ENCODE results near the gene SNED1. TPM values are rescaled to one million over a fixed set of nuclear protein-coding genes. Genes with fewer than 3 reads are reported as not detected.
A peak's percentile ranks its signal among the peaks of the same experiment; 100 is the strongest.

SNED1 gene

DNA sequence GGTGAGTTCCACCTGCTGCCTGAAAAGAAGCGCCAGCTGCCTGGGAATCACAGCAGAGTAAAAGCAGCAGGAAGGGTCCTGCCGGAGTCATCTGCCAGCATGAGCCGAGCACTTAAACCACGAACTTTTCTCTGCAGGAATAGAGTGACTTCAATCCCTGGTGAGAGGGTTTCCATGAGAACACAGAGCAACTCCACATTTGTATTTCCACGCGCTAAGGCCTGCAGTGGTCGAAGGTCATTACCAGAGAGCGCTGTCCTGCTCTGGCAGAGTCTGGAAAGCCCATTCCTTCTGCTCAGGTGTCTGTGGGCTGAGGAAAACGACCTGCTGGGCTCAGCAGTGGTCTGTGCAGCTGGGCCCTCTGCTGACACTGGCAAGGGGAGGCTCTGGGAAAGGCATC, 144.2 kb downstream of the SNED1 start:
- no peak overlapping the region for H2BK15ac ChIP-seq (ENCODE audit: low read length)
- H3K4ac ChIP-seq (ENCODE audit: low read length) = no peak overlapping the region
- peak overlapping the region in 1 of 2 donors; percentile 46 for H3K4me3 ChIP-seq (ENCODE audit: low read length in 2 of 2)
- no peaks in the 10 kb centered on the region for H3K4me1 ChIP-seq (ENCODE audit: control insufficient read depth in 2 of 2, insufficient read depth in 1 of 2, low read depth in 1 of 2, low read length in 2 of 2)
- no peaks in the 10 kb centered on the region for H3K9me3 ChIP-seq (replicated peaks in 1 of 2; ENCODE audit: control insufficient read depth in 2 of 2, insufficient read depth in 1 of 2, low read depth in 1 of 2, low read length in 2 of 2)
- H2BK120ac ChIP-seq (ENCODE audit: low read depth, low read length) = no peak overlapping the region
- no peak for DNase-seq (ENCODE audit: low spot score)
- H3K27me3 ChIP-seq (ENCODE audit: control insufficient read depth in 3 of 3, insufficient read depth in 3 of 3, low read depth in 1 of 3, low read length in 3 of 3) = no peaks in the 10 kb centered on the region
- peaks cover 13 to 62% of the 10 kb centered on the region in 2 donors for H3K36me3 ChIP-seq (replicated peaks in 1 of 2; ENCODE audit: control insufficient read depth in 2 of 2, insufficient read depth in 2 of 2, low read length in 2 of 2)
- no peak overlapping the region for H2BK12ac ChIP-seq (ENCODE audit: low read length)
- H3K9ac ChIP-seq (ENCODE audit: low read depth, low read length, poor library complexity) = no peak overlapping the region
- no peak overlapping the region for H2BK5ac ChIP-seq (ENCODE audit: low read length)
- no peak overlapping the region for H3K14ac ChIP-seq (ENCODE audit: low read length)
- no CpG with 5 or more reads among the region's 9 CpGs for WGBS, 2 donors (ENCODE audit: extremely low coverage in 2 of 2, insufficient read length in 2 of 2, insufficient replicate concordance in 1 of 2)
- H3K27ac ChIP-seq (replicated peaks; ENCODE audit: low read length) = no peak overlapping the region
- peaks cover 8% of the 10 kb centered on the region for H3K79me1 ChIP-seq (ENCODE audit: low read depth, low read length)
- H3K18ac ChIP-seq (ENCODE audit: low read length) = no peak overlapping the region
- no peak overlapping the region for H4K8ac ChIP-seq (ENCODE audit: low read depth, low read length)
- no peak overlapping the region for H2AK5ac ChIP-seq (ENCODE audit: low read depth, low read length)
- H2AFZ ChIP-seq (ENCODE audit: low read length) = no peak overlapping the region
- H4K91ac ChIP-seq (ENCODE audit: low read depth, low read length, poor library complexity) = no peak overlapping the region
- H3K4me2 ChIP-seq (ENCODE audit: insufficient read depth, low read length, poor library complexity, severe bottlenecking) = no peak overlapping the region
- no peak overlapping the region for H3K23ac ChIP-seq (ENCODE audit: low read depth, low read length, poor library complexity)

Small RNA genes within 50 kb of the gene (small RNA-seq; reads per million reads assigned to genes)
- not detected for gene AC005237.2 (ENCODE audit: insufficient read depth)
